GM12865 (cell line): ENCODE data around the gene GARIN5B.
A peak's percentile ranks its signal among the peaks of the same experiment; 100 is the strongest.

ENCODE experiments used
- DNase-seq: peaks from one replicate; pipeline ENCODE4 v3.0.0; 2010; ENCODE audit warnings: low read depth
- H3K4me3 ChIP-seq: 2 replicates; pipeline ENCODE4 v1.5.1; 2011; ENCODE audit warnings: mild to moderate bottlenecking, low read depth, low read length, control low read depth
- CTCF ChIP-seq: IDR thresholded peaks from 2 replicates; pipeline ENCODE4 v1.5.1; 2011; ENCODE audit warnings: low read length, control low read depth, low read depth, inconsistent platforms; ENCODE audit not compliant: insufficient read depth; ENCODE audit errors: missing control alignments

GARIN5B gene

DNA sequence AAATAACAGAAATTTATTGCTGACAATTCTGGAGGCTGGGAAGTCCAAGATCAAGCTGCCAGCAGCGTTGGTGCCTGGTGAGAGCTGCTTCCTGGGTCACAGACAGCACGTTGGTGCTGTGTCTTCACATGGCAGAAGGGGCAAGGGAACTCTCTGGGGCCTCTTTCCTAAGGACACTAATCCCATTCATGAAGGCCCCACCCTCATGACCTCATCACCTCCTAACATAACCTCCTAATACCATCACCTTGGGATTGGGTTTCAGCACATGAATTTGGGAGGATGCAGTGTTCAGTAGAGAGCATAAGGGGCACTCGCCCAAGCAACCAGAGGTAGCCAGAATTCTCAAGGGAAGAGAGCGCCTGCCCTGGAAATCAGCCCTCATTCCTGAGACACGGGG lies 53.6 kb downstream of the GARIN5B start:
- TF ChIP-seq CTCF = no peak
- no peak for DNase-seq
- H3K4me3 ChIP-seq = no peak overlapping the region

GRCh38 chr19:55308281-55308680 lies 54.8 kb downstream of the GARIN5B start:
- no peak for TF ChIP-seq CTCF
- no peak overlapping the region for H3K4me3 ChIP-seq
- peak; percentile 40 for DNase-seq

- no peak overlapping the region for H3K4me3 ChIP-seq
- TF ChIP-seq CTCF = no peak
- no peak for DNase-seq
These were observed 56.3 kb downstream of the GARIN5B start for GRCh38 chr19:55306712-55307111.

GRCh38 chr19:55305983-55306562 lies 57.0 kb downstream of the GARIN5B start:
- DNase-seq = peak; percentile 30
- no peak overlapping the region for H3K4me3 ChIP-seq
- TF ChIP-seq CTCF = no peak

GRCh38 chr19:55305491-55305890 lies 57.6 kb downstream of the GARIN5B start:
- TF ChIP-seq CTCF = no peak
- no peak overlapping the region for H3K4me3 ChIP-seq
- DNase-seq = peak; percentile 46

DNA sequence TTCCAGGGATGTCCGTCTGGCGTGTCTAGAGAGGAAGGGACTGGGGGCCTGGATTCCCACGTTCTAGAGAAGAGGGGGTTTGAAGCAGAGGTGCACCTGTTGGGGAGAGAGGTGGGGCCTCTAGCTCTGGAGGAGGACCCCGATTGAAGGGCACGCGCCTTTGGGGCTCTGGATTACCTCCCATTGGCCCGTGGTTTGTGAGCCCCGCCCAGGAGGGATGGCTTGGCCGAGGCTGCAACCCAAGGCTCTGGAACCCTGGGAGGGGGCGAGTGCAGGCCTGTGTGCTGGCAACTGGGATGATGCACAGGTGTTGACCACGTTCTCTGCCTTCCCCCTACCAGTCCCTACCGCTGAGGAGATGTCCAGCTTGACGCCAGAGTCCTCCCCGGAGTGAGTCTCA lies 58.1 kb downstream of the GARIN5B start:
- no peak for TF ChIP-seq CTCF
- no peak for DNase-seq
- no peak overlapping the region for H3K4me3 ChIP-seq
